Posterior cingulate gyrus (tissue), 11 donors: ENCODE data around the gene GLOD4.
"Not testable (repeated sequence)": the region's sequence is repeated elsewhere in the genome, so short reads cannot be mapped to it uniquely, and the experiment has no call there.

Experiments
- DNase-seq, 10 donors: peaks; one replicate each; pipeline versions ENCODE4 v3.0.0 to v3.0.0-alpha.2; 2020 to 2021; ENCODE audit warnings: mixed read lengths in 3 of 10
- intact Hi-C: fragments of 100-400 bp; cut with DNase I; formaldehyde crosslinking; loops from one replicate; pipeline ENCODE4 v1.15.1; 2023

The GLOD4 gene

DNA sequence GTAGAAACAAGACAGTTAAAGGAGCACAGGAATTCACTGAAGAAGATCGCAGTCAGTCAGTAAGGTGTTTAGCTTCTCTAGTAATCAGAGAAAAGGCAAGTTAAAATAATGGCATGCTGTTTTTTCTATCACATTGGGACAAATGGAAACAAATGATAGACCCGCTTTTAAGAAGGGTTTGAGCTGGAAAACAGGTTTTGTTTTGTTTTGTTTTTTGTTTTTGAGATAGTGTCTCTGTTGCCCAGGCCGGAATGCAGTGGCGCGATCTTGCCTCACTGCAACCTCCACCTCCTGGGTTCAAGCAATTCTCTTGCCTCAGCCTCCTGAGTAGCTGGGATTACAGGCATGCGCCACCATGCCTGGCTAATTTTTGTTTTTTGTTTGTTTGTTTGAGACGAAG is 3.8 kb upstream of the GLOD4 start:
- intact Hi-C loops: not testable (repeated sequence)

GRCh38 chr17:784143-784542 is 2.1 kb upstream of the GLOD4 start:
- intact Hi-C loops: no loop called here
- peak in 1 of 10 donors; percentile 2 for DNase-seq

More for the DNA sequence above, 3.8 kb upstream of the GLOD4 start:
- peak in 1 of 10 donors; percentile 26 for DNase-seq

DNA sequence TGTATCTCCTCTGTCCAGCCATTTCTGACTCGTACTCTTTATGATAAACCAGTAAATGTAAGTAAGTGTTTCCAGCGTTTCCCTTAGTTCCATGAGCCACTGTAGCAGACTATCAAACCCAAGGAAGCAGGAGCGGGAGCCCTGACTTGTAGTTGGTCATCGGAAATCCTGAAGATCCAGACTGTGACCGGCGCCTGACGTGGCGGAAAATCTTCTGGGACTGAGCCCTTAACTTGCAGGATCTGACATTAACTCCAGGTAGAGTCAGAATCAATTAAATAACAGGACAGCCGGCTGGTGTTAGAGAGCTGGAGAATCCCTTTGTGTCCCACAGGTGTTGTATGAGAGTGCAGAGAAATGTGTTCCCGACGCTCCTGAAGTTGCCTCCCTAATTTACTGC is 4.0 kb downstream of the GLOD4 start:
- intact Hi-C loops: no loop called here
- DNase-seq: peak in 1 of 10 donors; percentile 47

- DNase-seq: no peak
- intact Hi-C loops: no loop called here
These were observed 7.8 kb downstream of the GLOD4 start for GRCh38 chr17:774313-774584.

DNA sequence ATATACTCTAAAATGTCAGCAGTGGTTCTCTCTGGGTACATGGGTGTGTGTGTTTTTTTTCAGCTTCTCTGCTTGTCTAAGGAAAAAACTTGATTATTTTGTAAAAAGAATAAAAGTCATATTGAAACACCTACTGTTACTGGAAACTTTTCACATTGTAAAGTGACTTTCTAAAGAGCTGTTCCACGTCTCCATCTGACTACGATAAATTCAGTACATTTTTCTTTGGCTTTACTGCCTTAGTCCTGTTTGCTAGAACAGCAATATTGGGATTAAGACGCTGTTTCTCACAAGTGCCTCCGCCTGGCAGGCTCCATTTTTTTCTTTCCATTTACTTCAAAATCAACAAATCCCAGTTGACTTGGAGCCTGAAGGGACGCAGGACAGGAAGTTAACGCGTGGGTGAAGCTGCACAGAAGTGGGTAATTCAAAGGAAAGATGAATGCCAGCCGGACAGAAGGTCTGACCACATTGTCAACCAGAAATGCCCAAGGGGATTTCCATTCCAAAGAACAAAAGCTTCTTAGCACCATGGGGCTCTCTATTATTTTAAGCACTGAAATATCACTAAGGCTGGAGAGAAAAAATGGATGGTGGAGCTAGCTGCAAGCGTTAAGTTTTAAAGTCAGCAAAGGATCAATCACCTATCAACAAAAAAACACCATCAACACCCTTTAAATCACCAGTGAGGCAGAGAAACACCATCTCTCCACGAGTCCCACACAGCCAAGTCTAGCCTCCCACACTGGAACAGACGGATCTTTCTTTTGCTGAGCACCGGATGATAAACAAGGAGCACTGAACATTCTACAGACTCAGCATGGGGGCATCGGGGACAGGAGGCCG is 8.4 kb downstream of the GLOD4 start:
- DNase-seq: peak in 1 of 10 donors; percentile 28
- intact Hi-C loops: no loop called here

DNA sequence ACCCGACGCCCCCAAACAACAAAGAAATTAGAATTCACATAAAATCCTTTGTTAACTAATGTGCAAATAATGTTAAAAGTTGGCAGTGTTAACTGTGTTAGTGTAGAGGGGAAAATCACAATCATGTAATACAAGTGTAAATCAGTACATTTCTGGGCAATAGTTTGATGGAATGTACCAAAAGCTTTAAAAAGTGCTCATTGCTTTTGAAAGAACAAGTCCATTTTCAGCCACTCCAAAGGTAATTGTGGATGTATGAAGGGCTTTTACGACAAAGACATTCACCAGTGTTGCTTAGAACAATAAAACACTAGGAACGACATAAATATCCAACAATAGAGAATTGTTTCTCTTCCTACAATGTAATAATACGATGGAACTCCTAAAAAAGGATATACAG is 9.1 kb downstream of the GLOD4 start:
- intact Hi-C loops: no loop called here

GRCh38 chr17:767076-767475 is 15.0 kb downstream of the GLOD4 start:
- DNase-seq: no peak
- intact Hi-C loops: no loop called here

More for the DNA sequence above, 9.1 kb downstream of the GLOD4 start:
- no peak for DNase-seq

GRCh38 chr17:760371-760770 is 21.7 kb downstream of the GLOD4 start:
- intact Hi-C loops: no loop called here
- DNase-seq: peak in 1 of 10 donors; percentile 44

DNA sequence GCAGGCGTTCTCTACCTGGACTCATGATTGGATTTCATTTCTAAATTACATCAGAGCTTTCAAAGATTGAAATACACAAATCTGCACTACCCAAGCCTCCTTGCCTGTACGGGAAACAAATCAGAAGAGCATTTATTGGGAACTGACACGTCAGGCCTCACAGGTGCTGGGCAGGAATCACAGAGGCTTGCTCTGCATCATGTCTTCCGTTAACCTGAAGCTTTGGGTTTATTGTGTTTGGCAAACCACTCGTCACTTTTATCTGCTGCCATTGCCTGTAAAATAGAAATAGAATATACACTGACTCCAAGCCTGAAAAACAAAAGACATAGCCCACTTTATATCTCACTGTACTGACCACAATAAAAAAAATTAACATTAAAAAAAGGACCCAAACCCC is 22.1 kb downstream of the GLOD4 start:
- intact Hi-C loops: no loop called here
- peak in 1 of 10 donors; percentile 1 for DNase-seq

DNA sequence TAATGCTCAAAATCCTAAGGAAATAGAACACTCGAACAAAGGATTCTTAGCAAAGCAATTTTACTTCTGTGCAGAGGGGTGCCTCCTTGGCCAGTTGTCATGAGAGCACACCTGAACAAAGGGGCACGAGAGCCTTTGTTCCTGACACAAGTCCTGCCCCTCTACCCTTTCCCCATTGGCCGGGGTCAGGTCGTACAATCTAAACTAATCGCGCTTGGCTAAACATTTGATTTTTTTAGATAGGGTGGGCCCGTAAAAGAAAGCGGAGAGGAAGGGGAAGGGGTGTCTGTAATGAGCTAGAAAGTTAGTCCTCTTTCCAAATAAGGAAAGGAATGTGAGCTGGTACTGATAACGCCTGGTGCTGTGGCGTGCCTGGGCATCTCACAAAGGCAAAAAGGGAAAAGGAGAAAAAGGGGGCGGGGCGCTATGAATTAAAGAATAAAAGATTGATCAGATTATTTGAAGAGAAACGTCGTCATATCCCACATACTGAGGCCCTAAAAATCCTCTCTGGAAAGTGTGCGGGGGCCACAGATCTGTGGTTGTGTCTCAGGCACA is 26.0 kb downstream of the GLOD4 start:
- intact Hi-C loops, DNase-seq: not testable (repeated sequence)

DNA sequence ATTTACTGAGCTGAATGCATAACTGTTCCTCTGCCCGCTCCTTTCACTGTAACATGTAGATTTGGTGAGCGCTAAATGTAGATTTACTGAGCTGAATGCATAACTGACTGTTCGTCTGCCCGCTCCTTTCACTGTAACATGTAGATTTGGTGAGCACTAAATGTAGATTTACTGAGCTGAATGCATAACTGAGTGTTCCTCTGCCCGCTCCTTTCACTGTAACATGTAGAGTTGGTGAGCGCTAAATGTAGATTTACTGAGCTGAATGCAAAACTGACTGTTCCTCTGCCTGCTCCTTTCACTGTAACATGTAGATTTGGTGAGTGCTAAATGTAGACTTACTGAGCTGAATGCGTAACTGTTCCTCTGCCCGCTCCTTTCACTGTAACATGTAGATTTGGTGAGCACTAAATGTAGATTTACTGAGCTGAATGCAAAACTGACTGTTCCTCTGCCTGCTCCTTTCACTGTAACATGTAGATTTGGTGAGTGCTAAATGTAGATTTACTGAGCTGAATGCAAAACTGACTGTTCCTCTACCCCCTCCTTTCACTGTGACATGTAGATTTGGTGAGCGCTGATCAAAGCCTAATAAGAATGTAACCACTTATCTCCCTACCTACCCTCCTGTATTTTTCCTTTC is 26.6 kb downstream of the GLOD4 start:
- intact Hi-C loops, DNase-seq: not testable (repeated sequence)

GRCh38 chr17:753418-753817 is 28.7 kb downstream of the GLOD4 start:
- intact Hi-C loops: no loop called here
- no peak for DNase-seq

- intact Hi-C loops: no loop called here
- DNase-seq: peak in 6 of 10 donors; percentile 13 to 91 (median 38)
These were observed 29.4 kb downstream of the GLOD4 start for GRCh38 chr17:752620-753219.

GRCh38 chr17:752002-752619 is 30.0 kb downstream of the GLOD4 start, which contains the start of gene GEMIN4:
TSS of gene GEMIN4 (minus strand) at chr17:752264. CDS start at chr17:752142, 122 bp downstream.
- intact Hi-C loops: no loop called here
- DNase-seq: peak; percentile 86 to 99 (median 90)

DNA sequence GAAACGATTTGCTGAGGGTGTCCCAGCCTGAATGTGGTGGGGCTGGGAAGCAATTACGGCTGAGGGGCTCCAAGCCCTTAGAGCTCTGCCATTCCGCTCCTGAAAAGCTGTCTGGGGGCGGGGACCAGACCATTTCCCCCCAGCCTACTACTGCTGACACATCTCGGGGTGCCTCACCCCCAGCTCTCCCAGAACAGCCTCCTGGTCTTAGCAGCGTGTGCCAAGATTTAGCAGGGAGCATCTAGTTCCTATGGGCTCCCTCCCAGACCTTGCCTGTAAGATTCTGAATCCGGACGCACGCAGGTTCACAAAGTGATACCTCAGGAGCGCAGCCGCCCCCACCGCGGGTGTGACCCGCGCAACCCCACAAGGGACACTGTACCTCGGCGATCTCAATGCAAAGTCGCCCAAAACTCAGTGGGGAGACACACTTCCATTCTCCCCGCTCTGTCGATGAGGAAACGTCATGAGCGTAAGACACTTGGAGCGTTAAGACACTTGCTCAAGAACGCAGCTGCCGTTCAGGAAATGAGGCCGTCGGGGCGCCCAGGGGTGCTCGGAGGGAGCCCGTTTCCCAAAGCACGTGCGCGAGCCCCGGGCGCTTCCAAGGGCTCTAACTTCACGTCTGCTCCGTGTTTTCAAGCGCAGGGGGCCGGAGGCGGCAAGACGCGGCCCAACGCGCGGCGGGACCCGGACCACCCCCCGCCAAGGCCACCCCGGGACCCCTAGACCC is 30.6 kb downstream of the GLOD4 start:
- DNase-seq: peak in 1 of 10 donors; percentile 72
- intact Hi-C loops: no loop called here

- peak in 1 of 10 donors; percentile 4 for DNase-seq
- intact Hi-C loops: no loop called here
These were observed 31.5 kb downstream of the GLOD4 start for GRCh38 chr17:750431-751037.

DNA sequence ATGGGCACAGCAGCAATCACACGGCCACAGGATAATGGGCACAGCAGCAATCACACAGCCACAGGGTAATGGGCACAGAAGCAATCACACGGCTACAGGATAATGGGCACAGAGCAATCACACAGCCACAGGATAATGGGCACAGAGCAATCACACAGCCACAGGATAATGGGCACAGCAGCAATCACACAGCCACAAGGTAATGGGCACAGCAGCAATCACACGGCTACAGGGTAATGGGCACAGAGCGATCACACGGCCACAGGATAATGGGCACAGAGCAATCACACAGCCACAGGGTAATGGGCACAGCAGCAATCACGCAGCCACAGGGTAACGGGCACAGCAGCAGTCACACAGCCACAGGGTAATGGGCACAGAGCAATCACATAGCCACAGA is 32.7 kb downstream of the GLOD4 start:
- intact Hi-C loops: not testable (repeated sequence)
- peak in 1 of 10 donors; percentile 22 for DNase-seq

DNA sequence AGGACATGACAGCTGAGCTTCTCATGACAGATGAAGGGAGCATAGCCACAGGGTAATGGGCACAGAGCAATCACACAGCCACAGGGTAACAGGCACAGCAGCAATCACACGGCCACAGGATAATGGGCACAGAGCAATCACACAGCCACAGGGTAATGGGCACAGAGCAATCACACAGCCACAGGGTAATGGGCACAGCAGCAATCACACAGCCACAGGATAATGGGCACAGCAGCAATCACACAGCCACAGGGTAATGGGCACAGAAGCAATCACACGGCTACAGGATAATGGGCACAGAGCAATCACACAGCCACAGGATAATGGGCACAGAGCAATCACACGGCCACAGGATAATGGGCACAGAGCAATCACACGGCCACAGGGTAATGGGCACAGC is 33.5 kb downstream of the GLOD4 start:
- intact Hi-C loops: not testable (repeated sequence)
- peak in 1 of 10 donors; percentile 38 for DNase-seq

- DNase-seq: peak in 1 of 10 donors; percentile 63
- intact Hi-C loops: no loop called here
These were observed 35.1 kb downstream of the GLOD4 start for GRCh38 chr17:746783-747629.
